ENCODE measurements around the gene MPPED1. TPM values are rescaled to one million over a fixed set of nuclear protein-coding genes. Genes with fewer than 3 reads are reported as not detected.

MPPED1 gene
- polyA plus RNA-seq, 3 donors: 0.49 to 1.2 (median 0.91) TPM

GRCh38 chr22:43391306-43391705 lies 20.5 kb upstream of the MPPED1 start:
- DNase-seq: no peak

- DNase-seq: no peak
These were observed 19.3 kb upstream of the MPPED1 start for GRCh38 chr22:43392385-43392989.

GRCh38 chr22:43393132-43393843 lies 18.5 kb upstream of the MPPED1 start:
- DNase-seq: no peak

GRCh38 chr22:43393844-43394474 lies 17.9 kb upstream of the MPPED1 start:
- DNase-seq: no peak

GRCh38 chr22:43395086-43395695 lies 16.6 kb upstream of the MPPED1 start:
- no peak for DNase-seq

GRCh38 chr22:43396321-43396933 lies 15.4 kb upstream of the MPPED1 start:
- DNase-seq: no peak

GRCh38 chr22:43396934-43397457 lies 14.8 kb upstream of the MPPED1 start:
- no peak for DNase-seq

- DNase-seq: no peak
These were observed 14.0 kb upstream of the MPPED1 start for GRCh38 chr22:43397766-43398165.

- no peak for DNase-seq
These were observed 13.6 kb upstream of the MPPED1 start for GRCh38 chr22:43398246-43398645.

- no peak for DNase-seq
These were observed 12.9 kb upstream of the MPPED1 start for GRCh38 chr22:43398910-43399309.

GRCh38 chr22:43399338-43399979 lies 12.4 kb upstream of the MPPED1 start:
- DNase-seq: no peak

GRCh38 chr22:43399980-43400358 lies 11.8 kb upstream of the MPPED1 start:
- DNase-seq: no peak

- DNase-seq: no peak
These were observed 11.4 kb upstream of the MPPED1 start for GRCh38 chr22:43400449-43400848.

GRCh38 chr22:43401233-43401632 lies 10.6 kb upstream of the MPPED1 start:
- DNase-seq: no peak

GRCh38 chr22:43401661-43402060 lies 10.2 kb upstream of the MPPED1 start:
- DNase-seq: no peak

GRCh38 chr22:43402128-43402527 lies 9.7 kb upstream of the MPPED1 start:
- DNase-seq: no peak

- no peak for DNase-seq
These were observed 7.0 kb upstream of the MPPED1 start for GRCh38 chr22:43404673-43405385.

- DNase-seq: no peak
These were observed 5.5 kb upstream of the MPPED1 start for GRCh38 chr22:43406186-43406790.

GRCh38 chr22:43407591-43407990 lies 4.2 kb upstream of the MPPED1 start:
- DNase-seq: no peak

GRCh38 chr22:43408009-43408408 lies 3.8 kb upstream of the MPPED1 start:
- DNase-seq: no peak

- no peak for DNase-seq
These were observed 2.8 kb upstream of the MPPED1 start for GRCh38 chr22:43409046-43409445.

All from renal pelvis (tissue), 4 donors.